SK-N-MC (cell line): ENCODE data around the gene FASTK.

Source experiments
- EZH2 ChIP-seq: fragments of 200-600 bp; sonication (generic); IDR thresholded peaks from one replicate; pipeline ENCODE4 v1.6.1; 2017; ENCODE audit warnings: antibody characterized with exemption
- POLR2AphosphoS5 ChIP-seq: IDR thresholded peaks from 2 replicates; pipeline ENCODE4 v1.6.1; 2012; ENCODE audit warnings: mild to moderate bottlenecking, low read depth, low read length, borderline replicate concordance

DNA sequence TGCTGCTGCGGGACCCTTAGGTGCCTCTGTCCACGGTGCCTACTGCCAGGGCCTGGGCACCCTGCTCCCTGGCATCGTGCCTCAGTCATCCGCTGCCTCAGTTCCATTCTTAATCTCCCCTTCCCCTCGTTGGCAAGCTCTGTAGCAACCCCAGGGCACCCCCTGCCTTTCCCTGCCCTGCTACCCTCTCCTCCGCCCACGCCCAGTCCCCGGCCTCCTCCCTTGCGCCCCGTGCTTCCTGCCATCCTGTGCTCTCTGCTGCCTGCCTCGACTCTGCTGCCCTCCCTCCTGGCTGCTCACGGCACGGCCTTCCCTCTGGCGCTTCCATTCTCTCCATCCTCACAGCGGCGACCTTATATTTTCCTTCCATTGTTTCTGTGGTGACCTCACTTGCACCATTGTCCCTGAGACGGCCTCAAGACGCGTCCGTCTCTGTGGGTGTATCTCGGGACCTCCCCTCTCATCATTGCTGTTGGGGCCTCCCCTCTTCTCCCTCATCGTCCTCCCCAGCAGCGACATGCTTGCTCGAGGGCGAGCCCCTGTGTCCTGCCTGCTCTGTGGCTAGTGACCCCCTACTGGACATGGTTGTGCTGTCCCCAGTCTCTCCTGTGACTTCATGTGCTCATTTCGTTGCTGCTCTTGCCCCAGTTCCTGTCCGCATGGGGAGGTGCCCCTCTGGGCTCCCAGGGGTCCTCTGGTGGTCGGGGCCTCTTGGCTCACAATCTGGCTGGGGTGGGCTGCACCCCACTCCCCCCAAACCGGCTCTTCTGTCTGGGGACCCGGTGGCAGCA is 41.0 kb upstream of the FASTK start:
- TF ChIP-seq POLR2AphosphoS5 (no peak), EZH2 (no peak)
